OCI-LY7 (cell line): Measurements from ENCODE around the gene LATS1. TPM values are rescaled to one million over a fixed set of nuclear protein-coding genes. Genes with fewer than 3 reads are reported as not detected.

Experiments used
- BruUV-seq: library from RNA; stranded (reverse); fragments of 400-500 nt; replicated peaks from 2 replicates; lab custom pipeline; 2021; lab: Mats Ljungman, UMichigan
- CTCF ChIA-PET: fragments of 300-600 bp; sonication (Branson Sonifier 250); formaldehyde crosslinking; loops from one replicate; lab custom pipeline; 2022; ENCODE audit warnings: antibody characterized with exemption; ENCODE audit not compliant: unreplicated experiment; lab: Charles Lee
- POLR2A ChIA-PET: fragments of 300-600 bp; sonication (Branson Sonifier 250); formaldehyde crosslinking; loops from one replicate; lab custom pipeline; 2022; ENCODE audit warnings: antibody characterized with exemption; lab: Charles Lee
- DNase-seq: peaks from one replicate; pipeline ENCODE4 v3.0.0-alpha.2; 2015; ENCODE audit warnings: low spot score
- H2AFZ ChIP-seq: fragments of 200-600 bp; sonication (generic), shearing (Covaris generic); 2 replicates; pipeline ENCODE4 v1.6.1; 2014; ENCODE audit warnings: mild to moderate bottlenecking, antibody characterized with exemption, low read length, moderate library complexity
- H3K27ac ChIP-seq: fragments of 200-600 bp; sonication (generic); 2 replicates; pipeline ENCODE4 v1.5.1; 2014; ENCODE audit warnings: mixed run types, low read depth, mild to moderate bottlenecking, moderate library complexity, low read length, inconsistent platforms; ENCODE audit not compliant: poor library complexity, severe bottlenecking
- H3K36me3 ChIP-seq: fragments of 200-600 bp; sonication (generic); 2 replicates; pipeline ENCODE4 v1.6.1; 2014; ENCODE audit warnings: mild to moderate bottlenecking, antibody characterized with exemption, low read length, moderate library complexity, mixed read lengths; ENCODE audit not compliant: insufficient read depth
- H3K4me1 ChIP-seq: fragments of 200-600 bp; sonication (generic); 2 replicates; pipeline ENCODE4 v1.5.1; 2014; ENCODE audit warnings: mild to moderate bottlenecking, low read length; ENCODE audit not compliant: insufficient read depth, poor library complexity, severe bottlenecking
- H3K4me2 ChIP-seq: fragments of 200-600 bp; sonication (generic); 2 replicates; pipeline ENCODE4 v1.6.1; 2014; ENCODE audit warnings: mild to moderate bottlenecking, low read length
- H3K4me3 ChIP-seq: fragments of 200-600 bp; sonication (generic); 2 replicates; pipeline ENCODE4 v1.5.1; 2014; ENCODE audit warnings: mild to moderate bottlenecking, low read depth, low read length; ENCODE audit not compliant: poor library complexity, severe bottlenecking
- H3K79me2 ChIP-seq: fragments of 200-600 bp; sonication (generic); 2 replicates; pipeline ENCODE4 v1.6.1; 2016; ENCODE audit warnings: low read depth, mild to moderate bottlenecking, low read length, moderate library complexity, mixed read lengths; ENCODE audit not compliant: insufficient read depth
- H3K9me2 ChIP-seq: fragments of 200-600 bp; sonication (generic); 2 replicates; pipeline ENCODE4 v1.6.1; 2016; ENCODE audit warnings: mild to moderate bottlenecking, low read length, mixed read lengths; ENCODE audit not compliant: insufficient read depth
- H3K9me3 ChIP-seq: fragments of 200-600 bp; sonication (generic); 2 replicates; pipeline ENCODE4 v1.6.1; 2014; ENCODE audit warnings: mild to moderate bottlenecking, mixed run types, low read length, mixed read lengths
- H4K20me1 ChIP-seq: fragments of 200-600 bp; sonication (generic); 2 replicates; pipeline ENCODE4 v1.6.1; 2014; ENCODE audit warnings: mild to moderate bottlenecking, antibody characterized with exemption, low read length, moderate library complexity, mixed read lengths; ENCODE audit not compliant: insufficient read depth
- EZH2phosphoT487 ChIP-seq: fragments of 200-600 bp; sonication (generic); IDR thresholded peaks from 2 replicates; pipeline ENCODE4 v1.6.1; 2018; ENCODE audit warnings: low read depth, borderline replicate concordance, mild to moderate bottlenecking, mixed run types, antibody characterized with exemption, low read length, moderate library complexity, mixed read lengths
- intact Hi-C: fragments of 100-400 bp; cut with micrococcal nuclease; formaldehyde crosslinking; loops from one replicate; pipeline ENCODE4 v1.10.0; 2022; ENCODE audit not compliant: unreplicated experiment
- total RNA-seq, 2 experiments: library from RNA; depleted of rRNA in 1 of 2; stranded (reverse); fragments of >200 nt in 1 of 2; shearing (Covaris generic) in 1 of 2; gene quantifications; 2 replicates each; pipeline ENCODE4 v1.2.3, GENCODE V29; 2014 to 2022
- TF ChIP-seq, protein P1 (sequence below): fragments of 200-600 bp; sonication (generic); conservative IDR thresholded peaks from 2 replicates; pipeline ENCODE4 v1.5.1; 2014; ENCODE audit warnings: mild to moderate bottlenecking, antibody characterized with exemption, low read length, moderate library complexity, mixed read lengths

Gene LATS1
- total RNA-seq, 2 experiments from 2014 or later: 23.1 to 30.3 TPM

DNA sequence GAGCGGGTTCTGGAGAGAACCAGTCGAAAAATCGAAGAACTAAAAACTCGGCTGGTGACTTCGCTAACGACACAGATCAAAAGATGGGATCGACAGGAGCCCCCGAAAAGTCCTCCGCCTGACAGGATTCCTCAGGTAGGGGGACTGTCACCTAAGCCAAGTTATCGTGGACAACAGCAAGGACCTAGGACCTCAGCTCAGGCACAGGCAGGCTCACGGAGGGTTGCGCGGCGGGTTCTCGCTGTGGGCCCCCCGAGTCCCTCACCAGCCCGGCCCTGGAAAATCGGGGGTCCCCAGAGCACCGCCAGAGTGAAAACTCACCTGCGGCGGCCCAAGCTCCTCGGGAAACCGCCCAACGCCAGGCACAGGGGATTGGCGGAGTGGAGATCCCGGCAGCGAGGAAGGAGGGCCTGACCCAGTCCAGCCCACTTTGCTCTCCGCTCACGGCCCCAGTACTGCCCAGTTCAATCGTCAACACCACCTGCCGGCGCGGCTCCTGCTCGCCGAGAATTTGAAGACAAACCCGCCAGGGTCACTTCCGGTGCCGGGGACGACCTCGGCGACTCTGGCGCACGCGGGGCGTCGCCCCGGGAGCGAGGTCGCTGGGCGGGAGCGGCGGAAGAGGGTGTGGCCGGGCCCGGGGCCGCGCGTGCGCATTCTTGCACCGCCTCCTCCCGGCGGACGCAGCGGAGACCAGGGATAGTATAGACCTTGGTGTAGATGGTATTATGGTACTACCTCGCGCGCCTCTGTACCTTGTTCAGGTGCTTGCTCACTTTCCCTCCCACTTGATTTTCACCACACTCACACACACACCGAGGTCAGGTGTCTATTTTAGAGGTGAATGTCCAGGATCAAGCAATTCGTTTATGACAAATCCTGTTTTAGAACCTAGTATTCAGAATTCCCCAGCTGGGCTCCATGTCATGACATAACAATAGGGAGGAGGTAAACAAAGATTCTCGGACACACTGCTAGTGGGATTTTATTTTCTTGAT lies 69.5 kb downstream of the LATS1 start, which contains the start of gene KATNA1:
TSS of gene KATNA1 (minus strand) at position 567 of the 998 bp plus-strand sequence. CDS start 10,167 bp downstream, outside the sequence.
- DNase-seq: peak; percentile 93
- CTCF ChIA-PET: no interaction called here
- Histone ChIP-seq H2AFZ (peak within 1 kb of the TSS; percentile 87), H4K20me1 (no peaks in the 10 kb centered on the region), H3K4me2 (peak within 1 kb of the TSS; percentile 82), H3K79me2 (peaks cover 49% of the 10 kb centered on the region), H3K9me3 (no peaks in the 10 kb centered on the region), H3K9me2 (no peaks in the 10 kb centered on the region), H3K27ac (peak within 1 kb of the TSS; percentile 98), H3K4me1 (peaks cover 58% of the 10 kb centered on the region), H3K4me3 (peak within 1 kb of the TSS; percentile 84), H3K36me3 (peaks cover 10% of the 10 kb centered on the region)
- POLR2A ChIA-PET: interaction anchor here (0.6 to 1.2 kb wide), 2 partner anchors 24 to 121 kb away, joined by 3 read pairs; no protein-coding TSS in a partner anchor
- BruUV-seq: no TSS peak
- no peak for TF ChIP-seq EZH2phosphoT487
- TF ChIP-seq, protein P1, sequence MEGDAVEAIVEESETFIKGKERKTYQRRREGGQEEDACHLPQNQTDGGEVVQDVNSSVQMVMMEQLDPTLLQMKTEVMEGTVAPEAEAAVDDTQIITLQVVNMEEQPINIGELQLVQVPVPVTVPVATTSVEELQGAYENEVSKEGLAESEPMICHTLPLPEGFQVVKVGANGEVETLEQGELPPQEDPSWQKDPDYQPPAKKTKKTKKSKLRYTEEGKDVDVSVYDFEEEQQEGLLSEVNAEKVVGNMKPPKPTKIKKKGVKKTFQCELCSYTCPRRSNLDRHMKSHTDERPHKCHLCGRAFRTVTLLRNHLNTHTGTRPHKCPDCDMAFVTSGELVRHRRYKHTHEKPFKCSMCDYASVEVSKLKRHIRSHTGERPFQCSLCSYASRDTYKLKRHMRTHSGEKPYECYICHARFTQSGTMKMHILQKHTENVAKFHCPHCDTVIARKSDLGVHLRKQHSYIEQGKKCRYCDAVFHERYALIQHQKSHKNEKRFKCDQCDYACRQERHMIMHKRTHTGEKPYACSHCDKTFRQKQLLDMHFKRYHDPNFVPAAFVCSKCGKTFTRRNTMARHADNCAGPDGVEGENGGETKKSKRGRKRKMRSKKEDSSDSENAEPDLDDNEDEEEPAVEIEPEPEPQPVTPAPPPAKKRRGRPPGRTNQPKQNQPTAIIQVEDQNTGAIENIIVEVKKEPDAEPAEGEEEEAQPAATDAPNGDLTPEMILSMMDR: 0 out of 2 replicates have a peak, but pooled peaks have one; percentile 21
- intact Hi-C loops: loop anchor here (1.0 to 5.0 kb wide), 3 partner anchors 83 to 102 kb away; partner anchors contain the start of genes NUP43, PCMT1 and PPIL4

DNA sequence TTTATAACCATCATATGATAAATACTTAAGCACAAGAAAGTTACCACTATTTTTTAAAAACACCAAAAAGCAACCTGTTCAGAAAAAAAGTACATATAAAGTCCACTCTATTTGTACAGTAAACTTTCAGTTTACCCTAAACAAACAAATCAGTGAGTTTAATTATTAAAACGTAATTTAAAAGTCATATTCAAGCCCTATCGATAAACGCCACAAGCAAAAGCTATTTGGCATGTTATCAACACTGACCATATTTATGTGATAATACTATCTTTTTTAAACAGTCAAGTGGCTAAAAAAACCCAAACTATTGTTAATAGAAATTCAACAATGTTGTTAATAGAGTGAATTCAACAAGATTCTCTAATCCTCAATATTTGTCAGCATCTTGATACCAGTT lies 71.3 kb downstream of the LATS1 start:
- H3K9me2 ChIP-seq: no peaks in the 10 kb centered on the region
- H3K4me3 ChIP-seq: peak overlapping the region; percentile 84
- H4K20me1 ChIP-seq: no peaks in the 10 kb centered on the region
- no TSS peak for BruUV-seq
- POLR2A ChIA-PET: interaction anchor here (0.6 to 0.7 kb wide), 2 partner anchors 331 to 906 kb away, joined by 3 to 6 read pairs; no protein-coding TSS in a partner anchor
- no peak for DNase-seq
- H2AFZ ChIP-seq: no peak overlapping the region
- no peak for TF ChIP-seq EZH2phosphoT487
- peaks cover 23% of the 10 kb centered on the region for H3K36me3 ChIP-seq
- peaks cover 47% of the 10 kb centered on the region for H3K4me1 ChIP-seq
- no peak overlapping the region for H3K27ac ChIP-seq
- CTCF ChIA-PET: no interaction called here
- H3K79me2 ChIP-seq: peaks cover 67% of the 10 kb centered on the region
- H3K9me3 ChIP-seq: no peaks in the 10 kb centered on the region
- H3K4me2 ChIP-seq: peak overlapping the region; percentile 82
- intact Hi-C loops: loop anchor here (5.0 kb wide), 1 partner anchor 101 kb away; the partner anchor contains the start of genes NUP43 and PCMT1
